NCI-H526 treated with DMSO at 0.1 percent for 48 hours (cell line): ENCODE measurements around the gene LOXL1.

Source experiments
- DNase-seq: peaks from one replicate; lab custom pipeline; 2025; lab: John Stamatoyannopoulos, UW

LOXL1 gene, protein sequence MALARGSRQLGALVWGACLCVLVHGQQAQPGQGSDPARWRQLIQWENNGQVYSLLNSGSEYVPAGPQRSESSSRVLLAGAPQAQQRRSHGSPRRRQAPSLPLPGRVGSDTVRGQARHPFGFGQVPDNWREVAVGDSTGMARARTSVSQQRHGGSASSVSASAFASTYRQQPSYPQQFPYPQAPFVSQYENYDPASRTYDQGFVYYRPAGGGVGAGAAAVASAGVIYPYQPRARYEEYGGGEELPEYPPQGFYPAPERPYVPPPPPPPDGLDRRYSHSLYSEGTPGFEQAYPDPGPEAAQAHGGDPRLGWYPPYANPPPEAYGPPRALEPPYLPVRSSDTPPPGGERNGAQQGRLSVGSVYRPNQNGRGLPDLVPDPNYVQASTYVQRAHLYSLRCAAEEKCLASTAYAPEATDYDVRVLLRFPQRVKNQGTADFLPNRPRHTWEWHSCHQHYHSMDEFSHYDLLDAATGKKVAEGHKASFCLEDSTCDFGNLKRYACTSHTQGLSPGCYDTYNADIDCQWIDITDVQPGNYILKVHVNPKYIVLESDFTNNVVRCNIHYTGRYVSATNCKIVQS

DNA sequence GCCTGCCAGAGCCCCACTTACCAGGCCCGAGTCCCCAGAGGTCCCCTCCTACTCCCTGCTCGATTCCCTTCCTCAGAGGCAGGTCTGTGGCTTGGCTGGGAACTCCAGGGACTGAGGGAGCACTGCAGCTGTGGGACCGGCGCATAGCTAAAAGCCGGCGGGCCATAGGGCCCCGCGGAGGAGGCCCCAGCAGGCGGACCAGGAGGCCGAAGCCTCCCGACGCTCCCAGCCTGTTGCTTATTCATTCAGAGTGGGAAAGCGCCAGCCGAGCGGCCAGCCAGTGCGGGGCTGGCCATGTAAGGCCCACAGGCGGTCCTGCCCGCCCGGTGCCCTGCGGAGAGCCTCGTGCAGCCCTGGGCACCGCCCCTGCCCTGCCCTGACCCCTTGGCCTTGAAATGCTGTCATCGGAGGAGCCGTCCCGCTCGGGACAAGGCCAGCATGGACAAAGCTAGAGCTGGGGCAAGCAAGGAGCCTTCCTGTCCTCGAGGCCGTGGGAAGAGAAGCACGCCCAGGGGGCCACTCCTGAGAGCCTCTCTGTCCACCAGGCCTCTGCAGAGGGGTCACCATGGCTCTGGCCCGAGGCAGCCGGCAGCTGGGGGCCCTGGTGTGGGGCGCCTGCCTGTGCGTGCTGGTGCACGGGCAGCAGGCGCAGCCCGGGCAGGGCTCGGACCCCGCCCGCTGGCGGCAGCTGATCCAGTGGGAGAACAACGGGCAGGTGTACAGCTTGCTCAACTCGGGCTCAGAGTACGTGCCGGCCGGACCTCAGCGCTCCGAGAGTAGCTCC, at the start of gene LOXL1:
LOXL1 (plus strand) TSS at position 244 of the 784 bp plus-strand sequence; CDS start at position 566, 322 bp downstream.
- peak; percentile 66 for DNase-seq

DNA sequence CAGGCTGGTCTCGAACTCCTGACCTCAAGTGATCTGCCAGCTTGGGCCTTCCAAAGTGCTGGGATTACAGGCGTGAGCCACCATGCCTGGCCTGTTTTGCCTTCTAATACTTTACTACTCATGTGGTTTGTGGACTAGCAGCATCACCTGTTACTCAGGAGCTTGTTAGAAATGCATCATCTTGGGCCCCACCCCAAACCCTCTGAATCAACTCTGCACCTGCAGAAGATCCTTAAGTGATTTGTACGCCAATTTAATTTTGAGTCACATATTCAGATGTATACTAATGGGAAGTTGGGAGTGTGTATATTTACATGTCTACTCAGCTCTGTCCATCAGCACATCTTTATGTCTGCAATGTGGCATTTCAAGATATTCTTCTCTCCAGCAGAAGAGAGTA, 46.8 kb upstream of the LOXL1 start:
- no peak for DNase-seq

DNA sequence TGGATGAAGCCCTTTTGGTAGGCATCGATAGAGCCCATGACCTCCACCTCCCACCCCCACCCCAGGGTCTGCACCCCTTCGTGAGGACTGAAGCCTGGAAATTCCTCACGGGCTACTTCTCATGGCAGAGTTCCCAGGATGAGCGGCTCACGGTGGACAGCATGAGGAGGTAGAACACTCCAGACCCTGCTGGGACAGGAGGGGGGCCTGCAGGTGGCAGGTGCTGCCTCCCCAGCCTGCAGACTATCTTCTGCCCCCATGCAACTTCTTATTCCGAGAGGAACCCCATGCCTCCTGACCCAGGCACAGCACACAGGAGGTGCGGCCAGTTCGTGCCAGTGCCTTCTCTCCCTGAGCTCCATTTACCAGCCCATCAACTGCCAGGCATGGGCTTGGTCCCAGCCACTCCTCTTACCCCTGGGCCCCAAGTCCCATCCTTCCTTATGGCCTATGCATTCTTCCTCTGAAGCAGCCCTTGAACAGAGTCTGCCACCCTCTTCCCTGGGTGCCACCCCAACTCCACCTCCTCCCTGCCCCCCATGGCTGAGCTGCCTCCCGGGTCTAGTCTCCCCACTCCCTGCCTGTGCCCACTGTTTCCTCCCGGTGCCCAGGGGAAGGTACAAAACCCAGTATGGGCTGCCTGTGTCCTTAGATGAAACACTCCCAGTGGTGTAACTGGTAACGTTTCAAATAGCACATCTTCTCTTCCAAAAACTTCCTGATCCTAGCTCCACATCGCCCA, 44.5 kb upstream of the LOXL1 start:
- no peak for DNase-seq

DNA sequence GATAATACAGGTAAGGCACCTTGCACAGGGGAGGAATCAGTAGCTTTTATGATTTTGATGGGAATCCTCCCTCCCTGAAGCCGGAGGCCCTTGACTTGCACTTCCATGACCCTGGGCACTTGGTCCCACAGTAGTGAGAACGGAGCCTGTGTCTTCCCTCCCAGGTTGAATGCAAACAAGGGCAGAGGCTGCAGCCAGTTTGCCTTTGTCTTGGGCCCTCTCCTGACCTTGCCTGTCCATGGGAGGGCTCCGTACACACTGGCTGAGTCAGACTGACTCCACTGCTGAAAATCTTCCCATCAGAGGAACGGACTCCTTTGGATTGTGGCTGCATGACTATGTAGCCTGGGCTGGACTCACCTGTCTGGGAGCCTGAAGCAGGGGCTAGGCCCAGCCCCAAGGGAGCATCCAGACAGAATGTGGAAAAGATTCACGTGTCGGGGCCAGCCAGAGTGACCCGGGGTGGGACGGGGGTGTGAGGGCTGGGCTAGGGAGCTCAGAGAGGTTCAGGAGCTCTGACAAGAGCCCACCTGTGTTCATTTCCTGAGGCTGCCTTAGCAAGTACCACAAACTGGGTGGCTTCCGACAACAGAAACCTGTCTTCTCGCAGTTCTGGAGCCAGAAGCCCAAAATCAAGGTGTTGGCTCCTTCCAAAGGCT, 43.4 kb upstream of the LOXL1 start:
- DNase-seq, result no peak

DNA sequence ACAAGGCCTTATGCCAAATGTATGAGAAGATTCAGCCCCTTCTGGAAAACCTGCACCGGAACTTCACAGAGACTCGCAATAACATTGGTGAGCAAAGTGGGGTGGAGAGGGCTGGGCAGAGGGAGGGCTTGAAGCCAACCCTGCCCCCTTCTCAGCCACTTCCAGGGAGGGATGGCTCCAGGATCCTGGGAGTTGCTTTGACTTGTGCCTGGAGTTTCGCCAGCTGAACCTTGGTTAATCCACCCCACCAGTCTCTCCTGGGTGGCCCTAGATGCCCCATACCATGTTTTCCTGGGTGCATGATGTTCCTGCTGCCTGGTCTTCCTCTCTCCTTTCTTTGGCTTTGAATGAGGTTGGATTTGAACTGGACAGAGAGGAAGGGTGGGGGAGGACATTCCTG, 42.1 kb upstream of the LOXL1 start:
- DNase-seq, result no peak

DNA sequence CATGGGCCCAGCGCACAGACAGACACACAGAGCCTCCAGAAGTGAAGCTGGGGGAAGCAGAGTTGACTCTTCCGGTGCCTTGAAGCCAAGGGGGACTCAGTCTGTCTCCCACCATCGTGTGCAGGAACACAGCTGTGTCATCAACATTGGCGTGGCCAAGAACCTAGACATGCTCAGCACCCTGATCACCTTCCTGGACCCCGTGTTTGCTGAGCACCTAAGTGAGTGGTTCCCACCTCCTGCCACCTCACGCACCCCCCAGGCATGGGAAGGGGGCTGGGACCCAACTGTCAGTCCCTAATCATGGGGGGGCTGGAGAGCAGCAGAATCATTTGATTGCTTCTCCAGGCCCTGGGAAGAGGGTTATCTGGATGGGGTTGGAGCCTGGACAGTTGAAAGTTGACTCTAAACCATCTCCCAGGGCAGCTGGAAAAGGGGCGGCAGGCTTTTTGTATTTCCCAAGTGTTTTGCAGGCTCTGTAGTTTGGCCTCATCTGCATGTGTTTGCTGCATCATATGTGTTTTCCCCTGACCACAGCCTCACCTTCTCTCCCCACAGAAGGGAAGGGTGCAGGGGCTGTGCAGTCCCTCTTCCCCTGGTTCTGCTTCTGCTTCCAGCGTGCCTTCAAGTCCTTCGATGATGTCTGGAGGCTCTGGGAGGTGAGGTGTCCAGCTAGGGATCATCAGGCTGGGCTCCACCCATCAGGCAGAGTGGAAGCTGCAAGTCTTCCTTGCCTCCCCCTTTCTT, 40.1 kb upstream of the LOXL1 start:
- DNase-seq, result no peak

DNA sequence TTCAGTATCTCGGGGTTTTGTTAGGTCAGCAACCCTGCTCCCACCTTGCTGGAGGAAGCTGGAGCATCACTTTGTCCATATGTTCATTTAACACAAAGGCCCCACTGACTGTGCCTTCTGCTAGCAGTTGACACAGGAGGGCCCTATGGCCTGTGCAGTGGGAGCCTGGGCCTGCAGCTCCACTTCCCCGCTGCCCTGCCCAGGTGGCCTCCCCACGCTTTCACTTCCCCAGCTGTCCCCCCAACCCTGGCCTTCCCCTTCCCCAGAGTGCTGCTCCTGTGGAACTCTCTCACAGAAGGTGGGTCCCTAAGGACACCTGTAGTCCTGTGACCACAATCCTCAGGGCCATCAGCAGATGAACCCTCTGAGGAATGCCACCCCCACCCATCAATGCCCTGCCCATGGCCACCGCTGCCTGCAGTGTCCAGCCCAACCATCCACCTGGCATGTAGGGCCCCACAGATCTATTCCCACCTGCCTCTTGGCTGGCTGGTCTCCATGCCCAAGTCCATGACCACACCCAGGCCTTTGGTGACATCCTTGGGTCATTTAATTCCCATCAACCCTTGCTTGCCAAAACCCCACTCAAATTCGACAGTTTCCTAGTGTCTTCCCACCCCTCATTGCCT, 39.4 kb upstream of the LOXL1 start:
- no peak for DNase-seq

DNA sequence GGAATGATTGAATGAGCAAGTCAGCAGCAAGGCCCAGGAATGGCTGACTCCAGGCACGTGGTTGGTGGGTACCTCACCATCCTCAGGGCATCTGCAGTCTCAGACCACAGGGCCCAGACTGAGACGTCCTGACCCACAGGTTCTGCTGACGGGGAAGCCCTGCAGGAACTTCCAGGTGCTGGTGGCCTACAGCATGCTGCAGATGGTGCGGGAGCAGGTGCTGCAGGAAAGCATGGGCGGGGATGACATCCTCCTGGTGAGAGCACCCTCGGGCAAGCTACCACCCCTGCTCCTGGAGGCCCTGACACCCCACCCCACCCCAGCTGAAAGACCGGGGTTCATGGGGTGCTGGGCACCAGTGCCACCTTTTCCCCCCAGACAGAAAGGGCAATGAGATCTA, 38.8 kb upstream of the LOXL1 start:
- DNase-seq, result no peak

DNA sequence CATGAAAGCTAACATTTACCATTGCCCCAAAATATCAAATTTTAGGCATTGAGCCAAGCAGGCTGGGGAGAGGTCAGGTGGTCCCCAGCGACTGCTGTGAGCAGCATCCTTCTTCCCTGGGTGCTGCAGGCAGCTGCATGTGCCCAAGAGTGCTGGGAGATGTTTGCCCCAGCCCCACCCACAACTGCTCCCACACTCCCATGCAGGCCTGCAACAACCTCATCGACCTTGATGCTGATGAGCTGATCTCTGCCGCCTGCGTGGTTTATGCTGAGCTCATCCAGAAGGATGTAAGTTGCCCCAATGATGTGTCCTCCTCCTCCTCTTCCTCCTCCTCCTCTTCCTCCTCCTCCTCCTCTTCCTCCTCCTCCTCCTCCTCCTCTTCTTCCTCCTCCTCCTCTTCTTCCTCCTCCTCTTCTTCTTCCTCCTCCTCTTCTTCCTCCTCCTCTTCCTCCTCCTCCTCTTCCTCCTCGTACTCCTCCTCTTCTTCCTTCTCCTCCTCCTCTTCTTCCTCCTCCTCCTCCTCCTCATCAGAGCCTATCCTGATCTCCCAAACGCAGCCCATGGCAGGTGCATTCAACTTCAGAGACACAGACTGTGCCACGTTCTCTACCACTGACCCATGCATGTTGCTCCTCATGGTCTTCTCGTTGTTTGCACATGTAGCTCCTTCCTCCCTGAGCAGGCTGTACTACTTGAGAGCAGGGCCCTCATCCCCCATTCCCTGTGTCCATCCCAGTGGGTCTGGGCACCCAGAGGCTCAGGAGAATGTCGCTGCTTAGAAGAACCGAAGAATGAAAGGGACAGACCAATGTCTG, 37.8 kb upstream of the LOXL1 start:
- DNase-seq, result no peak

DNA sequence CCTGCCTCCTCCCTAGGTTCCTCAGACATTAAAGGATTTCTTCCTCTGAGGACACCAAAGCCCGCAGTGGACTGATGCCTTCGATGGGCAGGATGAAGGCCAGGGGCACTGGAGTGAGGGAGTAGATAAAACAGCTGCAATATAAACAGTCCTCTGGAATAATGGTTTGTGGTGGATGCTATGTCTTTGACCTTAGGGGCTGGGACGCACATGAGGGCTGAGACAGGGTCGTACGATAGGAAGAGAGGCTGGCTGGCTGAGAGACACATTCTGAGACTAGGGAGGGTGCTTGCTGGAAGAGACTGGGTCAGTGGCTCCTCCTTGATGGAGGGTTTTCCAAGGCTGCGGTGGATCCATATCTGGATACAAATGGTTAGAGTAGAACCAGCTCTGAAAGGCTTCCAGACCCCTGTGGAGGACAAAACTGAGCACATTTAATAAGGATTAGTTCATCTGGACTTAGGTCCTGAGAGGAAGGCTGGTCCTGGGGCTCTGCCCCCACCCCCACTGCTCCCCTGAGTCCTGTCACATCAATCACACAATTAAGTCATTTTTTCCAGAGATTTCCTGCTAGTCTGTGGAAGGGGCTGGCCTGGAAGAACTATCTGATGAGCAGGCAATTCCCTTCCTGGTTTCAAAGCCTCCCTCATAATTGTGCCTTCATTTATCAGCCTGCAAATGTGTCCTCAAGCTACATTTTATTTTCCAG, 37.1 kb upstream of the LOXL1 start:
- DNase-seq, result no peak

DNA sequence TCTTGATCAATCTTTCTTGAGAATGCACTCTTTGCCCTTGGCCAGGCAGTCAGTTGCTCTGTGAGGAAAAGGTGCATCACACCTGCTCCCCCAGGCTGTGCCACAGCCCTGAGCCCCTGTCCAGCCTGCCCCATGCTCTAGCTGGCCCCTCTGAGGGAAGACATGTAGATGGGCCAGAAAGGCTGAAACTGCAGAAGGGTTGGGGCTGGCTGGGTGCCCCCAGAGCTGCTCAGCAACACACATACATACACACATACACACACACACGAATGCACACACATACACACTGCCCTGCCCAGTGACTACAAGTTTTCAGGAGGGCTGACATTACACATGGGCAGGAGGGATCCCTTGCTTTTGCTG, 36.5 kb upstream of the LOXL1 start:
- no peak for DNase-seq

DNA sequence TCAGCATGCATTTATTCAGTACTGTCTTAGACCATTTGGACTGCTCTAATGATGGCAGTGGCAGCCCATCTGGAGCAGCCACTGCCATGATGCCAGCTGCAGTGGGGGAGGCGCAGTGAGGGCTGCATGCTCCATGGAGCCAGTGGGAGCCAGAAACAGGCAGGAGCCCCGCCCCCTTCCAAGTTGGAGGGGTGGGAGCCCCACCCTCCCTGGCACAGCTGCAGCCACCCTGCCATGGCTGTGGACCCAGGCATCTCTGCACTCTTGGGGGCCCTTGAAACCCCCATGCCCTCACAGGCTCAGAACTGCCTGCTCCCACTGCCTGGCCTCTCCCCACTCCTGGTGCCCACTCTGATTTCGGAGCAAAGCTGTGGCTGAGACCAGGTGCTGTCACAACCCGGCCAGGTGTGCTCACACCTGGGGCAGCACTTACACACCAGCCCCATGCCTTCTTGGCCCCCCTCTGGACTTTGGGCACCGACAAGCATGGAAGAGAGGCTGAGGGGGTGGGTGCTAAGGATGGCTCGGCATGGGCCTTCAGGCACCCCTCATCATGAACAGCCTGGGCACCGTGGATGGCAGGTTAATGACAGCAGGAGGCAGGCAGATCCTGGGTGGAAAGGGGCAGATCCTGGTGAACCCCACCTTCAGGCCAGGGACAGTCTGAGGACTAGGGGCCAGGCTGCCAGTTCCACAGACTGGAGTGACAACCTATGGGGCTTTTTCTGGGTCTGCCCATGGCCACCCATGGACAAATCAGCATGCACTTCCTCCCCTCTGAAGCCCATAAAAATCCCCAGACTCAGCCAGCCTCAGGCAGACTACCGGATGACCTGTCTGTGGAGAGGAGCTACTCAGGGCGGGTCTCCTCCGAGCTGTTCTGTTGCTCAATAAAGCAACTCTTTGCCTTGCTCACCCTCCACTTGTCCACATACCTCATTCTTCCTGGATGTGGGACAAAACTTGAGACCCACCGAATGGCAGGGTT, 34.6 kb upstream of the LOXL1 start:
- no peak for DNase-seq

DNA sequence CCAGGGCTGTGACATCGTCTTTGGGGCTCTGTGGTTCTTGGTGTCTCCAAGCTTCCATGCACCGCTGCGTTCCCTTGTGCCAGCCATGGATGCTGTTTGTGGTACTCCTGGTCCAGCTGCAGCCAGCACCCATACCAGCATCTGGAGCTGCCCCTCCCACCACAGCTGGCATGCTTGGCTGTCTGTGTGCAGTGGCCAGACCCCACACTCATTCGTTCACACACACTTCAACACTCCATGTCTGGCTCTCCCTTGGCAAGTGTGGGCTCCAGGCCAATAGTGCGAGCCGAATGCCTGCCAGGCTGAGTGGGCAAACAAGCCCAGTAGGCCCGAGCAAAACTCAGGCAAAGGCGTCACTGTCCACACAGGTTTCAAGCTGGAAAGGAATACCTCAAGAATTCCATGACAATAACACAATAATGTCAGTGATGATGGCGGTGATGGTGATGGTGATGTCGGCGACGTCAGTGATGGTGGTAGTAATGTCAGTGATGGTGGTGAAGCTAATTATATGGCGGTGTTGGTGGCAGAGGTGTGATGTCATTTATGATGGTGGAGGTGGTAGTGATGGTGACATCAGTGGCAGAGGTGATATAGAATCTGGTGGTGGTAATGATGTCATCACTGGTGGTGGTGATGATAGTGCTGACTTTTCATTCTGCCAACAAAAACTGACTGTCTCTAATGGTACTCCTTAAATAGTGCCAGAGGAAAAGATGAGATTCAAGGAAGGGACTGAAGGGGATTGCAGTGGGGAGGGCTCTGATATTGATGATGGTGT, 33.6 kb upstream of the LOXL1 start:
- DNase-seq, result no peak

DNA sequence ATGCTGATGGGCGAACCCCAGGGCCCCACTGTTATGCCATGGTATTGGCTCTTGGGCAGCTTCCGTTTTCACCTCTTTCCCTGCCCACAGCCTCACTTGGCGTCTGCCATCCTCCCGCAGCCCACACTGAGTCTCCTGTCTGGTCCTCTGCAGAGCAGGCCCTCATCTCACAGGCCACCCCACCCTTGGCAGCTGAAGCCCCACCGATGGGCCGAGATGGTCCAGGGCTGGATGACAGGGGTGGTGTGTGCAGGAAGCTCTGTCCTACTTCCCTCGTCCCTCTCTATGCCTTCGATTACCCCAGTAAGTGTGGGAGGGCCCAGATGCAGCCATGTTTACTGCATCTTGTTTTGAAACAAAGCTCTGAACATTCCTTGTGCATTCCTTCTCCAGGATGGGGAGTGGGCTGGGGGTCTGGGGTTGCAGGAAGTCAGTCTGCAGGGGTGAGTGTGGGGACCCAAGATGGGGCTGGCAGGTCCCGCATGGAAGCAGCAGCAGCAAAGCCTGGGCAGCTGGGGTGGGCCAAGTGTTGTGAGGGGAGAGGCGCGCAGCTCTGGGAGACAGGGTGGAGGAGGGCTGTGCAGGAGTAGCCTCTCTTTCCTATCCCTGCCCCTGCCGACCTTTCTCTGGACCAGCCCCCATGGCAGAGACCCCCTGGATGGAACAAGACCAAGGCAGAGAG, 32.0 kb upstream of the LOXL1 start:
- DNase-seq, result no peak

DNA sequence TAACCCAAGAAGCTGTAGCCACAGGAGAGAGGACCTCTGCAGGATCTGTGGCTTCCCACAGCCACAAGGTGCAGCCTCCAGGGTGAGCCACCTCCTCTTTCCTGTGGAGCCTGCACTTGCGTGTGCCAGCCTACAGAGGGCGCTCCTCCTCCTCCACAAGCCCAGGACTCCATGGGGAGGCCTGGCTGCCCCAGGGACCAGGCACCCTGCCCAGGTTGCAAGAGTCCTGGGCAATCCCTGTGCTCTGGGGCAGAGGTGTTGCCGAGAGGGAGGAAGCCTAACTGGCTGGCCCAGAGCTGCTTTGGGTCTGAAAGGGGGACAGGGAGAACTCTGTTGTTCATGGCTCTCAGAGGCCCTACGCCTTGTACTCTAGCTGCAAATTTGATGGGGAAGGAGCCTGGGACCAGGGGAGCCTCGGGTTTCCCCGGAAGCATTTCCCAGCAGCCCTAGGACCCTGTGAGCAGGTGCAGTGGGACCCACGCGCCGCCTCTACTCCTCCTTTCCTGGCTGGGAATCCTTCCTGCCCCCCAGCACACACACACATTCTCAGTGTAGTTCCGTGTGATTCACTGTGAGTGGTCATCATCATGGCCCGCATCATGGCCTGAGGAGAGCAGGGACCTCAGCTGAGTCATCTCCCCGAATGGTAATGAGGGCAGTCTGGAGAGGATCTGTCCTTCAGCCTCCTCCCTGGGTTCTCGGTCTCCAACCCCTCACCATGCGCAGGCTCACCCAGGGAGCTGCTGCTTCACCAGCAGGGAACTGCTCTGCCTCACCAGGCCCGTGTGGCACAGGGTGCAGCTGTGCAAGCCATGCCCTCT, 28.6 kb upstream of the LOXL1 start:
- DNase-seq, result no peak
